CD4-positive, alpha-beta T cell treated with Interleukin-4 for 1 hour (primary cell): ENCODE data around the gene RET.
A peak's percentile ranks its signal among the peaks of the same experiment; 100 is the strongest.

Experiments
- DNase-seq, 2 donors: peaks; one replicate each; pipeline ENCODE4 v3.0.0-alpha.2; 2020 to 2022

RET gene

DNA sequence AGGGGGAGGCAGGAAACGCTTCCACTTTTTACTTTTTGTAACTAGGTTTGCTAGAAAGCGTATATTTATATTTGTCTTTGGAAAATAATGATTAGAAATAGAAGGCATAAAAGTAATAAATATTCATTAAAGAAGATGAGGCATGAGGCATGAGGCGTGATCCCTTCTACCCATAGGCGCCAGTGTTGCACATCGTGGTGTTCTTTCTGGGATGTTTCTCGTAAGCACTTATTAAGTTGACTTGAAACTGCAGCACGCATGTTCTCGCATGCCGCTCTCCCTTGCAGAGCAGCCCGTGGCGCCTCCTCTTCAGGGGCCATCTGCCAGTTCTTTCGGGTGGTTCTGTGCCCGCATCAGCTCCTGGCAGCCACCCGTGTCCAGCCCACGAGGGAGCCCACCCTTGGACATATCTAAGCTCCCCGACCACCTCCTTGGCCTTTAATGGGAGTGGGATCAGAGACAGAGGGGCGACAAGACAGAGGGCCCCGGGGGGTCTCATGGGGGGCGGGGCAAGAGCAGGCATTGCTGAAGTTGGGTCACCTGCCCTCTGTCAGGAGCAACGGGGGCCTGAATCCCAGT, 32.9 kb downstream of the RET start:
- DNase-seq: no peak

DNA sequence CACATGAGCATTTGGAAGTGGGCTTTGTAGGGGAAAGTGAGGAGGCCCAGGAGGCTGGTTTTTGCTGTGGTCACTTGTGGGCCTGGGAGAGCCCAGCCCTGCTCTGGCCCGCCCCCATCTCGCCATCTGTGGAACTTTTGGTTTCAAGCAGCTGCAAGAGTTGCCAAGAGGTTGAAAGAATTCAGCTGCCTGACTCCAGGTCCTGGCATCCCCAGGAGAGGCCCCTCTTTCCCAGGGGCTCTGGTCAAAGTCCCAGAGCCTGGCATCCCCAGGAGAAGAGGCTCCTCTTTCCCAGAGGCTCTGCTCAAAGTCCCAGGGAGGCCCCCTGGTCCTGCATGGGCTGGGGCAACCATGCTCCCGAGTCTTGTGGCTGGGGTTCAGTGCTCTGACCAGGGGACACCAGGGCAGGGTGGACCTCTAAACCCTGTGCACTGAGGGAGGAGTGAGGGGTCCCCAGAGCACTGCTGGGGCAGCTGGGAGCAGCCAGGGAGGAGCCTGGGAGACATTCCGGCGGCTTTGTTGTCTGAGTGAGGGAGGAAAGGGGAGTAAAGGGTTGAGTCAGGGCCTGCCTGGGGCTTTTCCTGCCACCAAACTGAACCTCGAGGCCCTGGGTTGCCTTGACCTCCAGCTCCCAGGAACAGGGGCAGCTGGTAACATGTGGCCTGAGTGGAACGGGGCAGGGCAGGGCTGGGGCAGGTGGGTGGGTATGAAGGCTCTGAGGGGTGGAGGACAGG, 33.6 kb downstream of the RET start:
- DNase-seq: no peak

DNA sequence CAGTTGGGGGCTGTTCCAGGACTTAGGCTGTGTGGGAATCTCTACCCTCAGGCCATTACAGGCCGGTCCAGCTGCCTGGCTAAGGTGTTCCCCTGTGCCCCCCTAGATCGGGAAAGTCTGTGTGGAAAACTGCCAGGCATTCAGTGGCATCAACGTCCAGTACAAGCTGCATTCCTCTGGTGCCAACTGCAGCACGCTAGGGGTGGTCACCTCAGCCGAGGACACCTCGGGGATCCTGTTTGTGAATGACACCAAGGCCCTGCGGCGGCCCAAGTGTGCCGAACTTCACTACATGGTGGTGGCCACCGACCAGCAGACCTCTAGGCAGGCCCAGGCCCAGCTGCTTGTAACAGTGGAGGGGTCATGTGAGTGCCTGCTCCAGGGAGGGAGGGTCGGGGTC, 34.2 kb downstream of the RET start:
- no peak for DNase-seq

- no peak for DNase-seq
Observed at GRCh38 chr10:43111921-43112607, 35.2 kb downstream of the RET start.

DNA sequence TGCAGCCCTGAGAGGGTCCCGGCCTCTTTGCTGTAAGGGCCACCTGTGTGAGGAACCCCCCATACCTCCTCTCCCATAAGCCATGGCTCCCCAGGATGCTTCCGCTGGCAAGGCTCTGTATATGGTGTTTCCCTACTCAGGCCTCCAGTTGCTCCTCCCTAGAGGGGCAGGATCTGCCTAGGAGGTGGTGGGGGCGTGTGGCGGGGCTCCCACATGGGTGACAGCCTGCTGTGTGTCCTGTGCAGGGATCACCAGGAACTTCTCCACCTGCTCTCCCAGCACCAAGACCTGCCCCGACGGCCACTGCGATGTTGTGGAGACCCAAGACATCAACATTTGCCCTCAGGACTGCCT, 35.7 kb downstream of the RET start:
- no peak for DNase-seq

GRCh38 chr10:43113201-43114087, 36.6 kb downstream of the RET start:
- DNase-seq: no peak

DNA sequence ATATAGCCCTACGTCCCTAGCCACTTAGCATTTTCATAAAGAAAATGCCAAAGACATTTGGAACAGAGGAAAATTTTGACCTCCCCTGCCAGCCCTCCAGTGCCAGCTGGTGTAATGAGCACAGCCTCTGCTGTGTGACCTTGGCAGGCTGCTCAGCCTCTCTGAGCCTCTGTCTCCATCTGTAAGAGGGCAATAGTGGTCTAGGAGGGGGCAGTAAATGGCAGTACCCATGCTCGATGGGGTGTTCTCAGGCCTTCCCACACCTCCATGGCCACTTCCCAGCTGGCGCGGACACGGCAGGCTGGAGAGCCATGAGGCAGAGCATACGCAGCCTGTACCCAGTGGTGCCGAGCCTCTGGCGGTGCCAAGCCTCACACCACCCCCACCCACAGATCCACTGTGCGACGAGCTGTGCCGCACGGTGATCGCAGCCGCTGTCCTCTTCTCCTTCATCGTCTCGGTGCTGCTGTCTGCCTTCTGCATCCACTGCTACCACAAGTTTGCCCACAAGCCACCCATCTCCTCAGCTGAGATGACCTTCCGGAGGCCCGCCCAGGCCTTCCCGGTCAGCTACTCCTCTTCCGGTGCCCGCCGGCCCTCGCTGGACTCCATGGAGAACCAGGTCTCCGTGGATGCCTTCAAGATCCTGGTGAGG, 37.3 kb downstream of the RET start:
- no peak for DNase-seq

GRCh38 chr10:43114743-43115611, 38.1 kb downstream of the RET start:
- DNase-seq: no peak

GRCh38 chr10:43115881-43116595, 39.2 kb downstream of the RET start:
- DNase-seq: no peak

- no peak for DNase-seq
Observed at GRCh38 chr10:43116596-43116995, 39.7 kb downstream of the RET start.

DNA sequence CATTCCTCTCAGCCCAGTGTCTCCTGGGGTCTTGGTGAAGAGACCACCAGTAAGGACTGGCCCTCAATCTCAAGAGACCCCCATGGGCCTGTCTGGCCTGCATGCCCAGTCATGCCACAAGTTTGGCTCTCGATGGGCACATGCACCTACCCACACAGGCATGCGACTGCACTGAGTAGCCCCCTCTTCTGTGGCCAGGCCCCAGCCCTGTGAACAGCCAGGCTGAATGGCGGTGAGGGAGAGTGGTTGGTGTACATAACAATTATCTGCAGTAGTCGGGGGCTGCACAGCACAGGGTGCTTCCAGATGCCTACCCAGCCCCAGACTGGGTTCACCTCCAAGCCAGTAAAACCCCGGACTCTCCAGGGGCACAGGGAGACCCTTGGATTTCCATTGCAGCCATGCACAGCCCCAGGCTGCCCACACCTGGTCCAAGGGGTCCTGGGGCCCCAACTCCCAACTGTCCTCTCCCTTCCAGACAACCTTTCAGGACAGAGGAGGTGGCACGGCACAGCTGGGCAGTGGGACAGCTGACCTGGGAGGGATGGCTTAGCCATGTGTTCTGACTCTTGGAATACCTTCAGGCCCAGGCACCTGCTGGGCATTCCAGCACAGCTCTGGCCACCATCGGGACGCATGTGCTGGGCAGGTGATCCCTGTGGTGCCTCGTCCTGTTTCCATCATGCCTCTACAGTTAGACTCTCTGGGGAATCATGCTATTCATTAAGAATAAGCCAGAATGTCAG, 40.3 kb downstream of the RET start:
- no peak for DNase-seq

- DNase-seq: no peak
Observed at GRCh38 chr10:43117777-43118583, 41.1 kb downstream of the RET start.

GRCh38 chr10:43118631-43119415, 42.0 kb downstream of the RET start:
- DNase-seq: no peak

GRCh38 chr10:43119416-43120115, 42.7 kb downstream of the RET start:
- no peak for DNase-seq

GRCh38 chr10:43120116-43120928, 43.5 kb downstream of the RET start:
- no peak for DNase-seq

- DNase-seq: peak; percentile 67 to 82
Observed at GRCh38 chr10:43120929-43121314, 44.1 kb downstream of the RET start.

DNA sequence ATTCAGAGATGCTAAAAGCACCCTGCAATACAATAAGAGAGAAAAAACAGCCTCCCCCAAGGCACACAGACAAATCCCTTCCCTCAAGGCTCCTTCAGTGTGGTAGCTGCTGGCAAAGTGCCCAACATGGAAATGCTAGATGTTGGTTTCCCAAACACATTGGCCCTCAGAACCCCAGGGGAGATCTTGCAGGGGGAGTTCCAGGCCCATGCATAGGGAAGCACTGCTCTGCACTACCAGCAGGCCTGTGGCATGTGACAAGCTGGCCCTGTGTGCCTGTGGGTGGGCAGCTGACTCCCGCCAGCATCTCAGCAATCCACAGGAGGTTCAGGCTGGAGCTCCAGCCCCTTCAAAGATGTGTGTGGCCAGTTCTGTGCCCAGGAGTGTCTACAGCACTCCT, 44.6 kb downstream of the RET start:
- no peak for DNase-seq
